ENCODE measurements around the gene GPR17. TPM values are rescaled to one million over a fixed set of nuclear protein-coding genes. Genes with fewer than 3 reads are reported as not detected.

GPR17 gene
- total RNA-seq, 1 experiment from 2014 or later: 0.35 TPM

GRCh38 chr2:127659408-127660290, 13.7 kb downstream of the GPR17 start:
- Histone ChIP-seq H2BK120ac (ENCODE audit: low read depth, low read length, poor library complexity, severe bottlenecking) (no peak overlapping the region), H2AFZ (ENCODE audit: low read length) (no peak overlapping the region)

More at GRCh38 chr2:127659408-127660290, 13.7 kb downstream of the GPR17 start:
- H3K9me3 ChIP-seq (ENCODE audit: control insufficient read depth, low read depth, low read length): no peaks in the 10 kb centered on the region
- no CpG with 5 or more reads among the region's 14 CpGs for WGBS (ENCODE audit: extremely low coverage, insufficient read length, low lambda C conversion rate)
- H3K18ac ChIP-seq (ENCODE audit: insufficient read length, low read depth, low read length): no peak overlapping the region
- 0 out of 2 replicates have a peak, but pooled peaks cover 2% of the 10 kb centered on the region for H3K79me2 ChIP-seq (ENCODE audit: insufficient read depth, low read length)
- no peak overlapping the region for H3K9ac ChIP-seq (ENCODE audit: extremely low read depth, insufficient read length, low read length)
- no peak for TF ChIP-seq CTCF (conservative IDR thresholded peaks at IDR 0.05)
- H3K4me1 ChIP-seq (ENCODE audit: insufficient read depth, low read length): no peaks in the 10 kb centered on the region
- H3K79me1 ChIP-seq (ENCODE audit: insufficient read depth, low read depth, low read length, poor library complexity, severe bottlenecking): no peaks in the 10 kb centered on the region
- Mint-ChIP-seq H3K9me3 (no peaks in the 10 kb centered on the region), H3K4me1 (peaks cover 10 to 12% of the 10 kb centered on the region in 2 experiments), H3K27me3 (ENCODE audit: low read depth) (peaks cover 20% of the 10 kb centered on the region), H3K27ac (no peak overlapping the region), H3K36me3 (ENCODE audit: insufficient read depth in 1 of 3, low read depth in 3 of 3) (peaks cover 0 to 2% (median 0%) of the 10 kb centered on the region in 3 experiments; a peak in 3 of 7 replicates), H3K4me3 (no peak overlapping the region)
- no peak overlapping the region for H2BK20ac ChIP-seq (ENCODE audit: low read depth, low read length, poor library complexity, severe bottlenecking)
- no peak overlapping the region for H3K23ac ChIP-seq (ENCODE audit: insufficient read length, low read depth, low read length)
- H3T11ph ChIP-seq (ENCODE audit: low read length): no peak overlapping the region
- no peaks in the 10 kb centered on the region for H4K20me1 ChIP-seq (ENCODE audit: control insufficient read depth, insufficient read depth, insufficient read length)
- H2BK5ac ChIP-seq (ENCODE audit: insufficient read length, low read length): no peak overlapping the region
- H3K4ac ChIP-seq (ENCODE audit: low read depth, low read length): no peak overlapping the region
- H3K14ac ChIP-seq (ENCODE audit: insufficient read depth, low read length): no peak overlapping the region
- no peak for DNase-seq
- H3K27me3 ChIP-seq (ENCODE audit: insufficient read depth, low read length): peaks cover 4% of the 10 kb centered on the region; the same call in 1 of the 2 replicates
- no peak overlapping the region for H2BK12ac ChIP-seq (ENCODE audit: insufficient read length, low read depth, low read length)
- H2BK15ac ChIP-seq (ENCODE audit: low read depth, low read length): no peak overlapping the region
- H2AK5ac ChIP-seq (ENCODE audit: insufficient read length, low read length): no peak overlapping the region
- H4K5ac ChIP-seq (ENCODE audit: insufficient read length, low read depth, low read length): no peak overlapping the region
- H4K91ac ChIP-seq (ENCODE audit: insufficient read length, low read depth, low read length): no peak overlapping the region
- H3K27ac ChIP-seq (ENCODE audit: insufficient read length, low read depth, low read length): no peak overlapping the region
- H3K4me2 ChIP-seq (ENCODE audit: insufficient read depth, insufficient read length, low read length): no peak overlapping the region
- peaks cover 4% of the 10 kb centered on the region for H3K23me2 ChIP-seq (ENCODE audit: insufficient read length, low read depth, low read length, poor library complexity, severe bottlenecking)
- H4K8ac ChIP-seq (replicated peaks; ENCODE audit: insufficient read length, low read depth, low read length): no peak overlapping the region
- no peak overlapping the region for H3K56ac ChIP-seq (ENCODE audit: insufficient read length, low read depth, low read length)

Measured in H9 (cell line).